Endothelial cell (in vitro differentiated cells): ENCODE measurements around the gene CERKL. TPM values are rescaled to one million over a fixed set of nuclear protein-coding genes. Genes with fewer than 3 reads are reported as not detected.
A peak's percentile ranks its signal among the peaks of the same experiment; 100 is the strongest.

Source experiments
- DNase-seq: peaks from one replicate; pipeline ENCODE4 v3.0.0; 2021; ENCODE audit warnings: low spot score
- H3K27ac Mint-ChIP-seq: one replicate; pipeline ENCODE4 v1.8.0; 2021; ENCODE audit warnings: mixed read lengths, inconsistent platforms; ENCODE audit not compliant: unreplicated experiment
- H3K27me3 Mint-ChIP-seq: one replicate; pipeline ENCODE4 v1.8.0; 2021; ENCODE audit warnings: mild to moderate bottlenecking, moderate library complexity, mixed read lengths, inconsistent platforms; ENCODE audit not compliant: unreplicated experiment
- H3K36me3 Mint-ChIP-seq: one replicate; pipeline ENCODE4 v1.8.0; 2021; ENCODE audit warnings: mild to moderate bottlenecking, low read depth, mixed read lengths, inconsistent platforms; ENCODE audit not compliant: unreplicated experiment
- H3K4me1 Mint-ChIP-seq: one replicate; pipeline ENCODE4 v1.8.0; 2021; ENCODE audit warnings: mild to moderate bottlenecking, mixed read lengths, inconsistent platforms; ENCODE audit not compliant: unreplicated experiment
- H3K4me3 Mint-ChIP-seq: one replicate; pipeline ENCODE4 v1.8.0; 2021; ENCODE audit warnings: mild to moderate bottlenecking, mixed read lengths, inconsistent platforms; ENCODE audit not compliant: unreplicated experiment
- H3K9me3 Mint-ChIP-seq: one replicate; pipeline ENCODE4 v1.8.0; 2021; ENCODE audit warnings: mixed read lengths, inconsistent platforms; ENCODE audit not compliant: unreplicated experiment
- total RNA-seq: library from RNA; stranded (reverse); fragmentation: NEBNext Ultra II Directional; extraction: Animal tissue kit (Norgen Biotek cat#: 25700); gene quantifications from one replicate; pipeline ENCODE4 v1.2.1, GENCODE V29; 2021; ENCODE audit not compliant: unreplicated experiment
- TF ChIP-seq, protein P1 (sequence below): fragments of 200-600 bp; sonication (generic); IDR thresholded peaks from one replicate; pipeline ENCODE4 v1.5.0; 2021; ENCODE audit warnings: antibody characterized with exemption; ENCODE audit not compliant: unreplicated experiment

The CERKL gene
- total RNA-seq, 1 donor from 2014 or later: 0.08 TPM

- no peak for DNase-seq
- H3K27me3 Mint-ChIP-seq: no peaks in the 10 kb centered on the region
- H3K27ac Mint-ChIP-seq: no peak overlapping the region
- H3K4me3 Mint-ChIP-seq: no peak overlapping the region
- no peaks in the 10 kb centered on the region for H3K36me3 Mint-ChIP-seq
- H3K9me3 Mint-ChIP-seq: no peaks in the 10 kb centered on the region
- TF ChIP-seq, protein P1, sequence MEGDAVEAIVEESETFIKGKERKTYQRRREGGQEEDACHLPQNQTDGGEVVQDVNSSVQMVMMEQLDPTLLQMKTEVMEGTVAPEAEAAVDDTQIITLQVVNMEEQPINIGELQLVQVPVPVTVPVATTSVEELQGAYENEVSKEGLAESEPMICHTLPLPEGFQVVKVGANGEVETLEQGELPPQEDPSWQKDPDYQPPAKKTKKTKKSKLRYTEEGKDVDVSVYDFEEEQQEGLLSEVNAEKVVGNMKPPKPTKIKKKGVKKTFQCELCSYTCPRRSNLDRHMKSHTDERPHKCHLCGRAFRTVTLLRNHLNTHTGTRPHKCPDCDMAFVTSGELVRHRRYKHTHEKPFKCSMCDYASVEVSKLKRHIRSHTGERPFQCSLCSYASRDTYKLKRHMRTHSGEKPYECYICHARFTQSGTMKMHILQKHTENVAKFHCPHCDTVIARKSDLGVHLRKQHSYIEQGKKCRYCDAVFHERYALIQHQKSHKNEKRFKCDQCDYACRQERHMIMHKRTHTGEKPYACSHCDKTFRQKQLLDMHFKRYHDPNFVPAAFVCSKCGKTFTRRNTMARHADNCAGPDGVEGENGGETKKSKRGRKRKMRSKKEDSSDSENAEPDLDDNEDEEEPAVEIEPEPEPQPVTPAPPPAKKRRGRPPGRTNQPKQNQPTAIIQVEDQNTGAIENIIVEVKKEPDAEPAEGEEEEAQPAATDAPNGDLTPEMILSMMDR: peak; percentile 65
- no peaks in the 10 kb centered on the region for H3K4me1 Mint-ChIP-seq
Observed at GRCh38 chr2:181570833-181571661, 85.9 kb downstream of the CERKL start.

DNA sequence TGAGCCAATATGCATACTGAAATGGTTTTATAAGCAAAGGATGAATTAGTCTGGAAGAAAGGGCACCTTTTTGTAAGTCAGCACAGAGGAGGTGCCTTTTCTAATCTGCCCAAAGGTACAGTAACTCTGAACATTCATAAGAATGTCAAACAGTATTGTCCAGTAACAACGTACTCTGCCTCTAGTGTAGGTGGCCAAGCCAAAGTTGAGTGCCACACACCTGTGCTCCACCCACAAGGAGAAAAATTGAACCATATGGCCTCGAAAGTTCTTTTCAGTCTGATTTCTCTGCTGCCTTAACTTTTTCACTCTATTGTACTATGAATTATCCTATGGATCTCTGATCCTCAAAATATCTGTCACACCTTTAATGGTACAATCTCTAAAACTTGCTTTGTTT, 86.8 kb downstream of the CERKL start:
- DNase-seq: no peak
- TF ChIP-seq, protein P1: no peak
- H3K27ac Mint-ChIP-seq: no peak overlapping the region
- no peaks in the 10 kb centered on the region for H3K9me3 Mint-ChIP-seq
- H3K36me3 Mint-ChIP-seq: no peaks in the 10 kb centered on the region
- H3K4me1 Mint-ChIP-seq: no peaks in the 10 kb centered on the region
- no peaks in the 10 kb centered on the region for H3K27me3 Mint-ChIP-seq
- no peak overlapping the region for H3K4me3 Mint-ChIP-seq

GRCh38 chr2:181566334-181567032, 90.4 kb downstream of the CERKL start:
- H3K9me3 Mint-ChIP-seq: no peaks in the 10 kb centered on the region
- H3K27ac Mint-ChIP-seq: no peak overlapping the region
- H3K36me3 Mint-ChIP-seq: no peaks in the 10 kb centered on the region
- H3K4me1 Mint-ChIP-seq: no peaks in the 10 kb centered on the region
- no peaks in the 10 kb centered on the region for H3K27me3 Mint-ChIP-seq
- TF ChIP-seq, protein P1: no peak
- no peak for DNase-seq
- H3K4me3 Mint-ChIP-seq: no peak overlapping the region

GRCh38 chr2:181563101-181563692, 93.7 kb downstream of the CERKL start:
- Mint-ChIP-seq H3K27me3 (no peaks in the 10 kb centered on the region), H3K27ac (no peak overlapping the region), H3K9me3 (no peaks in the 10 kb centered on the region), H3K4me1 (no peaks in the 10 kb centered on the region), H3K4me3 (no peak overlapping the region), H3K36me3 (no peaks in the 10 kb centered on the region)
- no peak for DNase-seq
- TF ChIP-seq, protein P1: no peak
